Inferior parietal cortex (tissue), 1 donor: Measurements from ENCODE around the gene IRGQ.
"Not testable (repeated sequence)": the region's sequence is repeated elsewhere in the genome, so short reads cannot be mapped to it uniquely, and the experiment has no call there.

Experiments used
- DNase-seq: peaks from one replicate; pipeline ENCODE4 v3.0.0-alpha.2; 2016; ENCODE audit errors: extremely low spot score

The IRGQ gene, protein sequence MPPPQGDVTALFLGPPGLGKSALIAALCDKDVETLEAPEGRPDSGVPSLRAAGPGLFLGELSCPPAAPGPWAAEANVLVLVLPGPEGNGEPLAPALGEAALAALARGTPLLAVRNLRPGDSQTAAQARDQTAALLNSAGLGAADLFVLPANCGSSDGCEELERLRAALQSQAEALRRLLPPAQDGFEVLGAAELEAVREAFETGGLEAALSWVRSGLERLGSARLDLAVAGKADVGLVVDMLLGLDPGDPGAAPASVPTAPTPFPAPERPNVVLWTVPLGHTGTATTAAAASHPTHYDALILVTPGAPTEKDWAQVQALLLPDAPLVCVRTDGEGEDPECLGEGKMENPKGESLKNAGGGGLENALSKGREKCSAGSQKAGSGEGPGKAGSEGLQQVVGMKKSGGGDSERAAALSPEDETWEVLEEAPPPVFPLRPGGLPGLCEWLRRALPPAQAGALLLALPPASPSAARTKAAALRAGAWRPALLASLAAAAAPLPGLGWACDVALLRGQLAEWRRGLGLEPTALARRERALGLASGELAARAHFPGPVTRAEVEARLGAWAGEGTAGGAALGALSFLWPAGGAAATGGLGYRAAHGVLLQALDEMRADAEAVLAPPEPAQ

DNA sequence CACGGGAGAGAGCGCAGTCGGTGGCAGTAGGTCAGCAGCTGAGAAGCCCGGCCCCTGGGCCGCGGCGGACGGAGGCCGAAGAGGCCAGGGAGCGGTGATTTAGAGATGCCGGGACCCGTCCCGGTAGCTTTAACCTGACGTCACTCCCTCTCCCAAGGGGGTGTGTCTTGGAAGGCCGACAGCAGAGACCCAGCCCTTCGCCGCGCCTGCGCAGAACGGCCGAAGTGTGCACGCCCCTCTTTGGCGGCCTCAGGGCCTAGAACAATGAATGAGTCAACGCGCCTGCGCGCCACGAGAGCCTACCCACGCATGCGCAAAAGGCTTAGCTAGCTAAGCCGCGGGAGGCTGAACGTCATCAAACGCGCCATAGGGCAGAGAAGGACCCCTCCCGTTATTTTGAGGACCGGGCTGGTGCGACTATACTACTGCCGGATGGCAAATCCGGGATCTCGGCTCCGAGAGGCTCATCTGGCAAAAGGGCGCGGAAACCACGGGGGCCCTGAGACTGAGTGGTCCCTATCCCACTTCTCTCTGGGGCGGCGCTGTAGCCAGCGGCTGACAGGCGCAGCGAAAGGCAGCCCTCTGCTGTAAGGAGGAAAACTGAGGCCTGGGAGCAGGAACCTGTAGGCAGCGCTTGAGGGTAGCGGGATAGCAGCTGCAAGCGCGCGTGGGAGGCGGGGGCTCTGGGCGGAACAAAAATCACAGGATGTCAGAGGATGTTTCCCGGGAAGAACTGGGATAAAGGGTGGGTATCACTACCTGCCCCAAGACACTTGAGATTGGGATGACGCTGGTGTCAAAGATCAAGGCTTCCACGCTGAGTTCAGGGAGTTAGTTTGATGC is at the start of gene IRGQ, which contains the start of gene ZNF576:
Gene IRGQ, minus strand, starts transcription at position 136 of the 843 bp plus-strand sequence. CDS start 796 bp downstream, outside the sequence.
Gene ZNF576, plus strand, starts transcription at position 597 of the 843 bp plus-strand sequence. CDS start 514 bp downstream, outside the sequence.
- DNase-seq, result peak; percentile 100

DNA sequence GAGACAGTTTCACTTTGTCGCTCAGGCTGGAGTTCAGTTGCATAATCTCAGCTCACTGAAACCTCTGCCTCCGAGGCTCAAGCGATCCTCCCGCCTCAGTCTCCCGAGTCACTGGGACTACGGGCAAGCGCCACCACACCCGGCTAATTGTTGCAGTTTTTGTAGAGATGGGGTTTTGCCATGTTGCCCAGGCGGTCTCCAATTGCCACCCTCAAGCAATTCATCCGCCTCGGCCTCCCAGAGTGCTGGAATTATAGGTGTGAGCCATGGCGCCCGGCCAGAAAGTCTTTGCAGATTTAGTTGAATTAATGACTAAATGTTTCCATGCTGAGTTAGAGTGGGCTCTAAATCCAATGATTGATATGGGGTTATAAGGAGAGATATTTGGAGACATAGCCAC is 48.2 kb upstream of the IRGQ start:
- DNase-seq, result no peak

DNA sequence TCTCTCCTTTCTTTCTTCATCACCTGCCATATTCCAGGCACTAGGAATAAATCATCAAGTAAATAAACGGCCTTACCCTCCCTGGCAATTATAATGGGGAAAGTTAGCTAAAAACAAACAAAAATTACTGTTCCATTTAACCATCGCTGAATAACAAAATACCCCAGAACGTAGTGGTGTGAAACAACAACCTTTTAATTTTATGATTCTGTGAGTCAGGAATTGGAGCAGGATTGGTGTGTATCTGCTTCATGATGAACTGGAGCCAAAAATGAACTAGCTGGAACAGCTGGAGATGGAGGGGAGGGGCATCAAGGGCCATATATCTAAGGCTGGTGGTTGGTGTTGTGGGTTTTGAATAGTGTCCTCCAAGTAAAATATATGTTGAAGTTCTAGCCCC is 47.4 kb upstream of the IRGQ start:
- no peak for DNase-seq

DNA sequence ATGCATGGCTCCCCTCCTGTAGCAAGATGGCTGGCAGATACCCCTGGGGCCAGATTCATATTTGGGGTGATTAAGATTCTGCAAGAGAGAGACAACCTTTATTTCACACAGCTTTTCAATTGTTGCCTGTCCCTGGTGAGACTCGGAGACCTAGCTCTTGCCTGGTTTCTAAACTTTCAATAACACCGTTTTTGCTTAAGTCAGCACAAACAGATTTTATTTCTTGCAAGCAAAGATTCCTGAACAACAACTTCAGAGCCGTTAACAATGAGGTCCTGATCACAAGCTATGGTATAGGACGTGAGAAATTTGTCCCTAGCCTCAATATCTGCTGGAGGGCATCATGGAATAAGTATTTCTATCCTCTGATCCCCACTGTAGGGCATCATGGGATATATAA is 46.6 kb upstream of the IRGQ start:
- no peak for DNase-seq

DNA sequence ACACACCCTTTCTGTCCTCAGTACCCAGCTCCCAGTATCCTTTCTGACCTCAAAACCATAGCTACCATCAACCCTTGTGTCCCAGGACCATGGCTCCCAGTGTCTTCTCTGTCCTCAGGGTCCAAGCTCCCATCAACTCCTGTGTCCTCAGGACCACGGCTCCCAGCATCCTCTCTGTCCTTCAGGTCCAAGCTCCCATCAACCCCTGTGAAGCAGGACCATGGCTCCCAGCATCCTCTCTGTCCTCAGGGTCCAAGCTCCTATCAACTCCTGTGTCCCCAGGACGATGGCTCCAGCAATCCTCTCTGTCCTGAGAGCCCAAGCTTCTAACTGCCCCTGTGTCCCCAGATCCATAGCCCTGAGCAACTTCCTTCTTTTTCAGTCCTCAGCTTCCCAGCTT is 45.4 kb upstream of the IRGQ start:
- DNase-seq, result no peak

DNA sequence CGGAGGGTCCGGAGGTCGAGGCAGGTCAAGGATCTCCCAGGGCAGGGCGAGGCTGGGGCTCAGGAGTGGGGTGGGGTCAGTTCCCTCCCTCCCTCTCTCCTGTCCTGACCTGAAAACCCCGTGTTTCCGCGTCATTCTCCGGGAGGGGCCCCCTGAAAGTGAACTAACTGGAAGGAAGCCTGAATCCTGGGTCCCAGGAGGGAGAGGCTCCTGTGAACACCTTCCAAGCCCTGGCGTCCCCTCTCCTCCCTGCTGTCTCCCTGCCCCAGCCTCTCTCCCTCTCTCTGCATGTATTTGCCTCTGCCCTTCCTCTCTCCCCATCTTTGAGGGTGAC is 44.5 kb upstream of the IRGQ start:
- no peak for DNase-seq

DNA sequence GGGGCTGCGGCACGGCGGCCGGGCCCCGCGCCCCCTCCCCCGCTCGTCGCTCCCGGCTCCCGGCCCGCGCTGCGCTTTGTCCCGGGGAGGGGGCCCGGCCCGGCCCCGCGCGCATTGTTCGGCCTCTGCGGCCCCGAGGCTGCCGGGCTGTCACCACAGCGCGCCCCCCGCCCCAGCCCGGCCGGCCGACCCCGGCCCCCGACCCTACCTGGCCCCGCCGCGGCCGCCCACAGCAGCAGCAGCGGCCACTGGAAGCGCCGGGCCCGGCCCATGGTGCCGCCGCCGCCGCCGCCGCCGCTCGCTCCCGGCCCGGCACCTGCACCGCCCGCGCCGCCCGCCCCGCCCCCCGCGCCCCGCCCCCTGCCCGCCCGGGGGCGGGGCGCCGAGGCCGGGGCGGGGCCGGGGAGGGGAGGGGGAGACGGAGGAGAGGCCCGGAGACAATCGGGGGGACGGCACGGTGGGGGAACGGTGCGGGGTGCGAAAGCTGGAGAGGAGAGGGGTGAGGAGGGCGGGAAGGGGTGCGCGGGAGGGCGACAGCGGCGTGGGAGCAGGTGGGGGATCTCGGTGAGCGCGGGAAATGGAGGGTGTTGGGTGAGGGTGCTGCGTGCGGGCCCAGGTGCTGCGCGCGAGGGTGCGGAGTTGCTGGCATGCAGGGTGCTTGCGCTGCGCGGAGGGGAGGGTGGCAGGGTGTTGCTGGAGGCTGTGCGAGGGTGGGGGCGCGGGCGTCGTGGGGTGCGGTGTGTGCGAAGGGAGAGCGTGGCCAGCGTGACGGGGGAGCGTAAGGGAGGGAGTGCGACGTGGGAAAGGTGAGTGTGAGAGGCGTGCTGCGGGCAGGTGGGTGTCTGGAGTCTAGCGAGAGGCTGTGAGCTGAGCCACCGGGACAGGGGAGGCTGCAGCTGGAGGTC is 43.8 kb upstream of the IRGQ start, which contains the start of gene CADM4:
Gene CADM4, minus strand, starts transcription at position 332 of the 905 bp plus-strand sequence. Its CDS starts 60 bp downstream, at position 272.
- no peak for DNase-seq

DNA sequence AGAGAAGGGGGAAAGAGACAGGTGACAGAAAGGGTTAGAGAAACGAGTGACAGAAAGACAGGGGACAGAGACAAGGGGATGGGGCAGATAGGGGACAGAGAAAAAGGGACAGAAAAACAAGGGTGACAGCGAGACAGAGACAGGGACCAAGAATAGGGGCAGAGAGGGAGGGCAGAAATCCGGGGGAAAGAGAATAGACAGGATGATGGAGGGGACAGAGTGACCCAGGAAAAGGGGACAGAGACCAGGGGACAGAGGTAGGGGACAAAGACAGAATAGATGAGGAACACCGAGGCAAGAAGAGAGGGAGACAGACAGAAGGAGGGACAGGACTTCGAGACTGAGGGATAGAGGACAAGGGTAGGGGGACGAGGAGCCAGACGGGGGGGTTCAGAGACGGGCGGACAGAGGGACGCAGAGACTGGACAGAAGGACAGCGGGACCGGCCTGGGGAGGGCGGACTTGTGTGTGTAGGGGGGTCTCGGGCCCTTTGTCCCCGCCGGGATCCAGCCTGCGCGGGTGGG is 43.1 kb upstream of the IRGQ start:
- no peak for DNase-seq

DNA sequence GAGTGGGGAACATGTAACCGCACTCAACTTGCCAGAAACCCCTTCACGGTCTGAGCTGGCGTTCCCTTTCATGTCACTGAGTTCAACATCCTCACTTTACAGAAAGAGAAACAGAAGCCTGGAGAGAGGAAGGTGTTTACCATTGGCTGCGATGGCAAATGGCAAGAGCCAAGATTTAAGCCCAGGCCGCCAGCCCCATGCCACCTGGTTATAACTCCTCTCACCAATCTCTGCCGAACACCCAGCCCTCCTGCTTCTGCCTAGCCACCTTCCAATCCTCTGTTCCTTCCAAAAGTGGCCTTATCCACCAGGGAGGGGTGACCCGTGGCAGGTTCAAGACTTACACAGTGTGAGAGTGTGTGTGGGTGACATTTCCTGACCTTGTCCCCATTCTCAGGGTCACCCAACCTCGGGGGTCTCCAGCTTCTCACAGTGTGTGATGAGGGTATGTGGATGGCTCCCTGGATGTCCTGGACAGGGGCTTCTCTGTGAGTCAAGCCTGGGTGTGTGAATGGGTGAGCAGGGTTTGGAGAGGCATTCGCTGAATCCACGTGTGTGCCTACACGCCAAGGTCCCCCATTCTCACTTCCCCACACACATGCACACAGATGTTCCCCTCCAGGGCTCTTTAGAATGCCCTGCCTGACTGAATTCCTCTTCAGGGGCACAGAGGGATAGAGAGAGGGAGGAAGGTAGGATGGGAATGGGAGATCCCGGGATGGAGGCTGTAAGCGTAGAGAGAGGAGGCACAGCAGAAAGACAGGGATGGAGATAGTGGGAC is 42.5 kb upstream of the IRGQ start:
- no peak for DNase-seq

DNA sequence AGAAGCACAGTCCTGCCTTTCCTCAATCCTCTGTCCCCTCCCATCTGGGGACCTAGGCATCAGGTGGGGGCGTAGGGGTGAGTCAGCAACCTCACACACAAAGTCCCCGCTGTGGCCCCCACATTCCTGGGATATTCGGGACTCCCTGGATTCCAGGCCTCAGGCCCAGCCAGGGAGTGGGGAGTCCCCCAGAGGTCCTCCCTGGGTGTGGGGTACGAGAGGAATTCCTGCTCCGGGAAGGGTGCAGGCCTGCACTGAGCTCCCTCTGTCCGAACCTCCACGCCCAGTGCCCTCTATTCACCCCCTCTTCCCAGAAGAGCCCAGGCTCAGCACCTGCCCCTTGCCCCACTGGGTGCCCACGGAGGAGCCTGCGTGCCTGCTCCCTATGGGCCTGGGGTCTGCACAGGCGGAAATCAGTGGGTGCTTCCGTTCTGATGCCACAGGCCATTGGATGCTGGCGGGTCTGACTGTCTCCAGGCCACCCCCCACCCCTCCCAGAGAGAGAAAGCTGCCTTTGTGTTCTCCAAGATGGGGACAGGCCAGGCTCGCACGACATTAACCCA is 40.3 kb upstream of the IRGQ start:
- DNase-seq, result no peak

DNA sequence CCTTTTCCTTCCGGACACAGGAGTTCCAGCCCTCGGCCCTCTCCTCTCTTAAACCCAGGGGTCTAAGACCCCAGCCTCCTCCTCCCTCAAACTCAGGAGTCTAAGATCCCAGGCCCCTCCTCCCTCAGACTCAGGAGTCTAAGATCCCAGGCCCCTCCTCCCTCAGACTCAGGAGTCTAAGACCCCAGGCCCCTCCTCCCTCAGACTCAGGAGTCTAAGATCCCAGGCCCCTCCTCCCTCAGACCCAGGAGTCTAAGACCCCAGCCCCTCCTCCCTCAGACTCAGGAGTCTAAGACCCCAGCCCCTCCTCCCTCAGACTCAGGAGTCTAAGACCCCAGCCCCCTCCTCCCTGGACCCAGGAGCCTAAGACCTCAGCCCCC is 39.6 kb upstream of the IRGQ start:
- not testable (repeated sequence) for DNase-seq

DNA sequence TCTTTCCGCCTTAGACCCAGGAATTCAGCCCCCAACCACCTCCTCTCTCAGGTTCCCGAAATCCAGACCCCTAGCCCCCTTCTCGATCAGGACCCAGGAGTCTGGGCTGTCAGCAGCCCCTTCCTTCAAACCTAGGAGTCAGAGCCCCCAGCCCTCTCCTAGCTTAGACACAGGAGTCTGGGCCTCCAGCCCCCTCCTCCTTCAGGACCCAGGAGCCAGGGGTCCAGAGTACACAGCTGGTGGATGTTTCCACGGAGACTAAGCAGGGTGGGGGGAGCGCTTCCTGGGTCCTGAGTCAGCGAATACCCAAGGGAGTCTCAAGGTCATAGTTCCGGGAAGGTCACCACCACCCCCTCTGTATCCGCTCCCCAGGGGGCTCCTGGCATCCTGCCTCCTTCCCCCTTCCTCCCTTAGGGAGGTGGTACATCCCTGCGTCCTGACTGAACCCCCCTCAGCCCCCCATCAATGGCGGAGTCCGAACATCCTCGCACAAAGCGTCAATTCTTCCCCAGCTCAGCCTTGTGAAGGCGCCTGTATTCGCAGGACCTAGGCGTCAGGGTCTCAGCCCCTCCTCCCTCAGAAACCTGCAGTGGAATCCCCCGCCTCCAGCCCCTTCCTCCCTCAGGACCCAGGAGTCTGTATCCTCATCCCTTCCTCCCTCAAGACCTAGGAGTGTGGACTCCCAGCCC is 39.1 kb upstream of the IRGQ start:
- peak; percentile 60 for DNase-seq

DNA sequence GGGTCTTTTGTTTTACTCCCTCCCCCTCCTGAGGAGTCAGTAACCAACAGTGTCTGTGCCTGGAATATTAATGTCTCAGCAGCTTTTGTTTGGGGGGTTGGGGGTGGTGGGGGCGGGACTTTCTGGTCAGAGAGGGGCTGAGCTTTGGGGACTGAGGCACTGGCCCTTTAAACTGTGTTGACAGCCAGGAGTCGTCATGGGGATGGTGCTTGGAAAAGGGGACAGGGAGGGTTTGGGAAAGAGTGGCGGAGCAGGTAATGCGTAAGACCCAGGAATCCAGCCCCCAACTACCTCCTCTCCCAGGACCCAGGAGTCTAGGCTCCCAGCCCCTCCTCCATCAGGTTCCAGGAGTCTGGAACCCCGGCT is 38.6 kb upstream of the IRGQ start:
- DNase-seq, result peak; percentile 52

DNA sequence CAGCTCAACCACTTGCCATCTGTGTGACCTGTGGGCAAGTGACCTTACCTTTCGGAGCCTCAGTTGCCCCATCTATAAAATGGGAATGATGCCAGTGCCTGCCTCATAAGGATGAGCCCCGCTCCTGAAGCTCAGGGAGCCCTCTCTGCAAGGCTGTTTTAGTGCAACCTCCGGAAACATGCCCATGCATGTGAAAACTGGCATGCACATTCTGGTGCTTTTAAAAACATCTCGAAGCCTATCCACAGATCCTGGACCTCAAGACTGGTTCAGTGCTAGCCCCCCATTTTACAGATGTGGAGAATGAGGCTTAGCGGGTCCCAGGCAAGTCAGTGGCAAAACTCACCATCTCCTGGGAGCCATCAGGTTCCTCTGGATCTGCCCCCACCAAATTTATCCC is 38.1 kb upstream of the IRGQ start:
- DNase-seq, result no peak

DNA sequence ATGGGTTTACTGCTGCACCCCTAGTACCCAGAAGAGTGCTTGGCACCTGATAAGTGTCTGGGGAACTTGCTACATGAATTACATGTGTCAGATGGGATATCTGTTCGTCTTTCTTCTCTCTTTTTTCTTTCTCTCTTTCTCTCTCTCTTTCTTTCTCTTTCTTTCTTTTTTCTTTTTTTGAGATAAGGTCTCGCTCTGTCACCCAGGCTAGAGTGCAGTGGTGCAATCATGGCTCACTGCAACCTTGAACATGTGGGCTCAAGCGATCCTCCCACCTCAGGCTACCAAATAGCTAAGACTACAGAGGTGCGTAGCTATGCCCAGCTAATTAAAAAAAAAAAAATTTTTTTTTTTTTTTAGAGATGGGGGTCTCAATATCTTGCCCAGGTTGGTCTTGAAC is 37.6 kb upstream of the IRGQ start:
- no peak for DNase-seq

DNA sequence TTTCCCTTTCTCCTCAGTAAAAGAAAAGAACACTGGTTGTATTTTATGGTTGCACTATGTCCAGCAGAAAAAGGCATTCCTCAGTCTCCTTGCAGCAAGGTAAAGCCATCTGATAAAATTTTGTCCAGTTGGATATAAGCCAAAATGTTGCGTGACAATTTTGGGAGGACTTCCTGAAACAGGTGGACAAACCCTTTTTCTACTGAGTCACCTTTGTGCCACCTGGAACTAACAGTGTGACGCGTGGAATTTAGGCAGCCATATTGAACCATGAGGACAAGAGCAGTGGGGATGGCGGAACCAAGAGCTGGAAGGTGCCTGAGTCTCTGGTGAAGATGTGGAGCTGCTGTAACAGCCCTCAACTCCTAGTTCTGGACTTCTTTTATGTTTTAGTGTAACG is 35.6 kb upstream of the IRGQ start:
- no peak for DNase-seq

DNA sequence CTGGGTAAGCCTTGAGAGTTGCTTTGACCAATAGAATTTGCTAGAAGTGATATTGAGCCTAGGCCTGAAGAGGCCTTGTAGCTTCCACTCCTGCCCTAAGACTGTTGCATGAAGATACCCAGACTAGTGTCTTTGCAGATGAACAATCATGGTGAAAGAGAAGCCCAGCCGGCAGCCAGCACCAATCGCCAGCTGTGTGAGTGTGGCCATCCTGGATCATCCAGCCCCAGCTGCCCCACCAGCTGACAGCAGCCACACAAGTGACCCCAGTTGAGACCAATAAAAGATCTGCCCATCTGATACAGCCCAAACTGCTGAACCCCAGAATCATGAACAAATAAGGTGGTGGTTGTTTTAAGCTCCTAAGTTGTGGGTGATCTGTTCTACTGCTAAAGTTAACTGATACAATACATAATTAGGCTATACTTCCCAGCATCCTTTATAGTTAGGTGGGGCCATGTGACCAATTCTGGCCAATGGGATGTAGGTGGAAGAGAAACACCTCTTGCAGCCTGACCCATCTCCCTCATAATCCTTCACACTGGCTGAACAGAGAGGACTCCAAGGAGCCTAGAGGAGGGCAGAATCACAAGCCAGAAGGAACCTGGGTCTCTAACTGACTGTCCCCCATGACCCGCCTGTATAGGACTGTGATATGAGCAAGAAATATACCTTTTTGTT is 32.9 kb upstream of the IRGQ start:
- no peak for DNase-seq

DNA sequence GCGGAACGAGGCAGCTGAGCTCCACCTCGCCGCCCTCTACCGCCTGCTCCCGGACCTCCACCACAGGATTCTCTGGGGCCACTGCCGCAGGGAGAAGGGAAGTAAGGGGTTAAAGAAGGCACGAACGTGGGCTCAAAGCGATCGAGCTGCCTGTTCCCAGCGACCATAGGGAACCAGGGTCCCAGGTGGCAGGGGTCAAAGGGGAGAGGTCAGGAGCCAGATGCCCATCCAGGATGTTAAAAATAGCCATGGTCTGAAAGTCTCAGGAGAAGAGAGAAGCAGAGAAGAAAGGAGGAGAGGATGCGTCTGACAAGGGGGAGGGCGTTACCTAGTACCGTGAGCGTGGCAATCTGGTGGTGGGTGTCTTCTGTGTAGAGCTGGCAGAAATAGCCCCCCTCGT is 30.9 kb upstream of the IRGQ start:
- DNase-seq, result no peak
